COLO668 (cell line): ENCODE results near the gene MAN2A2.
"Not testable (repeated sequence)": the region's sequence is repeated elsewhere in the genome, so short reads cannot be mapped to it uniquely, and the experiment has no call there.

ENCODE experiments used
- DNase-seq: peaks from one replicate; lab custom pipeline; 2025; ENCODE audit not compliant: unreplicated experiment; lab: John Stamatoyannopoulos, UW

MAN2A2 gene

GRCh38 chr15:90903733-90904536 is 833 bp downstream of the MAN2A2 start:
- DNase-seq, result peak; percentile 50

GRCh38 chr15:90904746-90905145 is 1.6 kb downstream of the MAN2A2 start:
- DNase-seq, result no peak

DNA sequence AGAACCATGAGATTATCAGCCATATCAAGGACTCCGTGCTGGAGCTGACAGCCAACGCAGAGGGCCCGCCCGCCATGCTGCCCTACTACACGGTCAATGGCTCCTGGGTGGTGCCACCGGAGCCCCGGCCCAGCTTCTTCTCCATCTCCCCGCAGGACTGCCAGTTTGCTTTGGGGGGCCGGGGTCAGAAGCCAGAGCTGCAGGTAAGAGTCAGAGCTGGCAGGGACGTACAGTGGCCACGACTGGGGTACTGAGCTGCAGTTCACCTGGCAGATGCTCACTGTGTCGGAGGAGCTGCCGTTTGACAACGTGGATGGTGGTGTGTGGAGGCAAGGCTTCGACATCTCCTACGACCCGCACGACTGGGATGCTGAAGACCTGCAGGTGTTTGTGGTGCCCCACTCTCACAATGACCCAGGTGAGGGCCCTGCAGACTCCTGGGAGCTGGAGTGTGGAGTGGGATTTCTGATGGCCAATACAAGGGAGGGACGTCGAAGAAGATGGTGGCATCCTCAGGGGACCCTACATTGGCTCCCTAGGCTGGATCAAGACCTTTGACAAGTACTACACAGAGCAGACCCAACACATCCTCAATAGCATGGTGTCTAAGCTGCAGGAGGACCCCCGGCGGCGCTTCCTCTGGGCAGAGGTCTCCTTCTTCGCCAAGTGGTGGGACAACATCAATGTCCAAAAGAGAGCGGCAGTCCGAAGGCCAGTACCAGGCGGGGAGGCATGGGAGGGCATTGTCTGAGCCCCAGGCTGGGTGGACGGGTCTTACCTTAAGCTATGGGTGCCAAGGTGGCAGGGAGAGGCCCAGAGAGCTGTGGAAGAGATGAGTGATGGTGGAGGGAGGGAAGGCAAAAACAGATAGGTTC is 2.4 kb downstream of the MAN2A2 start:
- DNase-seq, result no peak

- DNase-seq, result no peak
These were observed 3.2 kb downstream of the MAN2A2 start for GRCh38 chr15:90906181-90906849.

GRCh38 chr15:90907051-90907660 is 4.1 kb downstream of the MAN2A2 start:
- DNase-seq, result no peak

DNA sequence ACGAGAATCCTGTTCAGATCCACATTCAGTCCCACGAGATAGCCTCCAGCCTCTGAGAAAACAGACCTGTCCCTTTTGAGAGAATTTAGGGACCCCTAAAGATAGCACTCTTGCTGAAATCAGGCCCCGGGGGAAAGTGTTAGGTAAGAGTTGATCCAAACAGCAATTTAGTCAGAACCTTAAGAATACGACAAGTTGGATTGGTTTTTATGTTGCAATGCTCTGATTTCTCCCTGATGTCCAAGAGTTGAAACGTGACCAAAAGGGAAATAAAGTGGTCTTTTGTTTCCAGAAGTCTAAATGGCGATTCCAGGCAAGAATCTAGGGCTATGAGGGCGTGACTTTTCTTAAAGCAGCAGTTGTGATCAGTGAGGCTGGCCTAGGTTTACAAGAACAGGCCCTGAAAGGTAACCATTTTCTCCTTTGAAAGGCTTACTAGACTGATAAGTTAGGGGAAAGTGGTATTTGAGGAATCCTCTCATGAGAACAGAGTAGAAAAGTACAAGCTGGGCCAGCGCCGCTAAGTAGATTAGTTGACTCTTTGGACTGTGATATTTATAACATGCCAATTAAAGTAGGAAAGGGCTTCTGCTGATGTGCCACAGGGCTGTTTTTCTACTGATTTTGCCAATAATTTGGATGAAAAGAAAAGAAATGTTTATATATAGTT is 4.9 kb downstream of the MAN2A2 start:
- DNase-seq, result no peak

GRCh38 chr15:90909449-90909848 is 6.3 kb downstream of the MAN2A2 start:
- not testable (repeated sequence) for DNase-seq

DNA sequence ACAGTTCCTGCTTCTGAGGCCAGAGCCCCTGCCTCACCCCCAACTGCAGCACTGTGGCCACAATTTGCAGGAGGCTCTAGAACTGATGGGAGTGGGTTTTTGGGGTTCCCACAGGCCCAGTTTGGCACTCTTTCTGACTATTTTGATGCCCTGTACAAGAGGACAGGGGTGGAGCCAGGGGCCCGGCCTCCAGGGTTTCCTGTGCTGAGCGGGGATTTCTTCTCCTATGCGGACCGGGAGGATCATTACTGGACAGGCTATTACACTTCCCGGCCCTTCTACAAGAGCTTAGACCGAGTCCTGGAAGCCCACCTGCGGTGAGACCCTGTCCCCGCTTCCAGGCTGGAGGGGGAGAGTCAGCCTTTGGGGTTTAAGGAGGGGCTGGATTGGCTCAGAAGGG is 6.9 kb downstream of the MAN2A2 start:
- DNase-seq, result no peak

- no peak for DNase-seq
These were observed 7.6 kb downstream of the MAN2A2 start for GRCh38 chr15:90910441-90911301.

- no peak for DNase-seq
These were observed 8.2 kb downstream of the MAN2A2 start for GRCh38 chr15:90911302-90911623.

- DNase-seq, result no peak
These were observed 9.0 kb downstream of the MAN2A2 start for GRCh38 chr15:90911906-90912769.

DNA sequence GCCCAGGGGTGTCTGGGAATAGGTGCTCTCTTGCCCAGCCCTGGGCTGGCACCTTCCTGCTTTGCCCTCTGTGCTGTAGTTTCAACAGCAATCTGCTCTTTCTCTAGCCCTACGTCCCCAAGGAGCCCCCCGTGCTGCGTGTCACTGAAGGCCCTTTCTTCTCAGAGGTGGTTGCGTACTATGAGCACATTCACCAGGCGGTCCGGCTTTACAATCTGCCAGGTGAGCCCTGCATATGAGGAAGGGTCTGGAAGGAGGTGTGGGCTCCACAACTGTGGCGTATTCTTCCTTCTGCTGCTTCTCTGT is 9.6 kb downstream of the MAN2A2 start:
- no peak for DNase-seq

DNA sequence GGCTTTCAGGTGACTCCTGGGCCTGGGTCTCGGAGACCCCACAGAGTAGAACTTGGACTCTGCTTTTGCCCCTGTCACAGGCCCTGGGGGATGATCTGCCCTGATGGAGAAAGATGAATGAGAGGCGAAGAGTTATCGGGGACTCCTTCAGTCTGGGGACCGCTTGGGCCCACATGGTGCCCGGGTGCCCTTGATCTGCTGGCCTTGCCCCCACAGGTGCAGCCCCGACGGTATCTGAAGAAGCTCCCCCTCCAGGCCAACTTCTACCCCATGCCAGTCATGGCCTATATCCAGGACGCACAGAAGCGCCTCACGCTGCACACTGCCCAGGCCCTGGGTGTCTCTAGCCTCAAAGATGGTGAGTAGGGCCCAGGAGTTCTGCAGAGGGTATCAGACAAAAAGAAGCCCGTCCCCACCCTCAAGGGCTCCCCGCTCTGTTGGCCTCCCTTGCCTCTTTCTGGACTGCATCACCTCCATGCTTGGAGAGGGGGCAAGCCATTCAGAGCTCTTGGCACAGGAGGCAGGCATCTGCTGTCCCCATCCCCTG is 10.4 kb downstream of the MAN2A2 start:
- no peak for DNase-seq

DNA sequence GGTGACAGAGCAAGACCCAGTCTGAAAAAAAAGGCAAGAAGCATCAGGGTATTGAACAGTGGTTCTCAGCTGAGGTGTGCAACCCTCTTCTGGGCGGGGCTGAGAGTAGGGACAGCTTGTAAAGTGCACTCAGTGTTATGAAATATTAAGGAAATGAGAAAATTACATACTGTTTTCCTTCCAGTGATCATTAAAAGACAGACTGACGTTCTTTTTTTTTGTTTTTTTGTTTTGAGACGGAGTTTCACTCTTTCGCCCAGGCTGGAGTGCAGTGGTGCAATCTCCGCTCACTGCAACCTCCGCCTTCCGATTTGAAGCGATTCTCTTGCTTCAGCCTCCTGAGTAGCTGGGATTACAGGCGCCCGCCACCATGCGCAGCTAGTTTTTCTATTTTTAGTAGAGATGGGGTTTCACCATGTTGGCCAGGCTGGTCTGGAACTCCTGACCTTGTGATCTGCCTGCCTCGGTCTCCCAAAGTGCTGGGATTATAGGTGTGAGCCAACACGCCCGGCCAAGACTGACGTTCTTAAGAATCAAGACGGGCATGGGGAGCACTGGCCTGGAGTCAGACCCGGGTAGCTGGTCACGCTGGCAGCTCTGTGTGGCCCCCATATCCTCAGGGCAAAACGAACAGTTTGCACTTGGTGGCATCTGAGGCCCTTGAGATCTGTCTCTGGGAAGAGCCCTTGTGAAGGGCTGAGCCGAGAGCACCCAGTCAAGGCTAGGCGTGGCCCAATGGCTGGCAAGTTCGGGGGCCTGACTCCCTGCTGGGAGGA is 11.4 kb downstream of the MAN2A2 start:
- DNase-seq, result no peak

DNA sequence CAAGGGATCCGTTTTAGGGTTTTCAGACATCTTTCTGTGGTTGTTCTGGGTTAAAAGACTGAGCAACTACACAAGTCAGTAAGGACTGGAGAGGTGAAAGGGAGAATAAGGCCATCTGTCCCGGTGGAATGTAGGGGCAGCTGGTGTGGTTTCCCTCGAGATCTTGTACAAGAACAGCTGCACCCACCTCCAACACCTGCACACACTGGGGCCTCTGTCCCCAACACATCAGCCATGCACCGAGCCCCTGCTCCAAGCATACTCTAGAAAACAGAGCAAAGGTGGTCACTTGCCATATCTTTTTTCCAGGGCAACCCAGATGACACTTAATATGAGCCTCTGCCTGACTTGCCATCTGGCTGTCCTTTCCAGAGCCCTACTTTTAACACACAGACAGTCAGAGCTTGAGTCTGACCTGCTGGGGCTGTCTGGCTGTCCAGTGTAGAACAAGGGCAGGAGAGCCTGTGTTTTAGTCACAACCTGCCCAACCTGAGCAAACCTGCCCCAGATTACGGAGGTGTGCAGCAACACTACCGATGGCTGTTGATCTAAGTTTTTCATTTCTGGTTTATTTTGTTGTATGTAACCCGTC is 12.2 kb downstream of the MAN2A2 start:
- DNase-seq, result peak; percentile 9

- DNase-seq, result no peak
These were observed 12.8 kb downstream of the MAN2A2 start for GRCh38 chr15:90915808-90916440.

DNA sequence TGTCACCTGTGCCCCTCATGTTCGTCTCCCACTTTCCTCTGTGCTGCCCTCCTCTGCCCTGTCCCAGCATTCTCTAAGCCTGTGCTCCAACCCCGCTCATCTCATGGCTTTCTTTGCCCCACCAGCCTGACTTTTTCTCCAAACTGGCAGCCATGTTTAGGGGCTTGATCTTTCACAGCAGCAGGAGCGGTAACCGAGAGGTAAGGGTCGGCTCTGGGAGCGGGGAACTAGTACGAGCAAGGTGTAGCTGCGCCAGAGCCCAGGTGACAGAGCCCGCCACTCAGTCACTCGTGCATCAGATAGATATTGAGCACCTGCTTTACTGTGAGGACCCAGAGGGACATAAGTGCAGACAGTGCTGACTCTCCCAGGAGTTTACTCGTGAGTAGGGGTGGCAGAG is 13.4 kb downstream of the MAN2A2 start:
- no peak for DNase-seq
